HG02763 (cell line): Measurements from ENCODE around the gene LCORL.
"Not testable (repeated sequence)": the region's sequence is repeated elsewhere in the genome, so short reads cannot be mapped to it uniquely, and the experiment has no call there.

ENCODE experiments used
- ATAC-seq: cut with Tn5 transposase; IDR thresholded peaks from one replicate; pipeline ENCODE4 v1.9.1; 2021; ENCODE audit warnings: mild to moderate bottlenecking, moderate library complexity; ENCODE audit not compliant: unreplicated experiment

Gene LCORL

DNA sequence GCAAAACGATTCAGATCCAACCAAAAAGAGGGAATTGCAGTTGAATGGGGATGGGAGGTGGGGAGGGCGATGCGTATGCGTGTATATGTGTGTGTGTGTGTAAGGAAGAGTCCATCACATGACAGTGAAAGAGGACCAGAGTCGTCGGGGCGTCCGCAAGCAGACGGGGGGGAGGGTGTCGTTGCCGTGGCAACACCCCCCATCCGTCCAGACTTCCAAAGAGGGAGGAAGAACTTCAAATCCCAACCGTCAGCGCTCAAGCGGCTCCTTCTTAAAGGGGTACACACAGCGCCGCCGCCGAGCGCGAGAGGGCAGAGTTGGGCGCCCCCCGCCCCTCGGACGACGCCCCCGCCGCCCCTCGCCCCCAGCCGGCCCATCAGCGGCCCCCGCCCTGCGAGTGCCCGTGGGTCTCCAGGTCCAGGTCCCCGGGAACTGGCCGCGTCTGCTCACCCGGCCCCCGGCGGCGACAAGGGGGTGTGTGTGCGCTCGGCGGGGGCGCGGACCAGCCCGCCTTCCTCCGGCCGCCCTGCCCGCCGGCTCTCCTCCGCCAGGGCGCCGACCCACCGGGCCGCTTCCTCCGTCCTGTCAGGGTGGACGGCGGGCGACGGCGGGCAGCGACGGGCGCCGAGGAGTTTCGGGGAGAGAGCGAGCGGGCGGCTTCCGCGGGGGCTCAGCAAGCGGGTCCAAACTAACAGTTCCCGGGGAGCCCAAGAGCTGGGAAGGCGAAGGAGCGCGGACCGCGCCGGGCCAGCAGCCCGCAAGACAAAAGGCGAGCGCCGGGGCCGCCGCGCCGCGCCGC lies 685 bp downstream of the LCORL start:
- peak; percentile 13 for ATAC-seq

DNA sequence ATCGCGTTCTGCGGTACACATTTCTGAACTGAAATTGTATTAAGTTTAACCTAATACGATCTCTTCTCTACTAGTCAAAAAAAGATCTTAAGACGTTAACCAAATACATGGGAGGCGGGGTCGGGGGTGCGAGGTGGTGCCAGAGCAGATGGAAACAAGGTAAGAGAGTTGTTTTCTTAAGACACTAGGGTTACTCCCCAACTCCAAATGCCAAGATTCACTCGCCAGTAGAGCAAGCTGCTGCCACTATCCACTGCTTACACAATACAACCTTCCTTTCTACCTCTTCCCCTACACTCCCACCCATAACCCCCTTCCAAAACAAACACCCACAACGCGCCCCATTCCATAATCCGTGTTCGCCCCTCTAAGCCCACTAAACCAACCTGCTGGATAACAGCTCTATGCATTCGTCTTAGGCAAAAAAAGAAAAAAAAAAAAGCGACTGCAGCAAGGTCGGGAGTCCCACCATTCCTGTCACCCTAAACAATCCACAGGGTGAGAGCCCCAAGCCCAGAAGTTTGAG lies 1.3 kb downstream of the LCORL start:
- ATAC-seq: no peak

DNA sequence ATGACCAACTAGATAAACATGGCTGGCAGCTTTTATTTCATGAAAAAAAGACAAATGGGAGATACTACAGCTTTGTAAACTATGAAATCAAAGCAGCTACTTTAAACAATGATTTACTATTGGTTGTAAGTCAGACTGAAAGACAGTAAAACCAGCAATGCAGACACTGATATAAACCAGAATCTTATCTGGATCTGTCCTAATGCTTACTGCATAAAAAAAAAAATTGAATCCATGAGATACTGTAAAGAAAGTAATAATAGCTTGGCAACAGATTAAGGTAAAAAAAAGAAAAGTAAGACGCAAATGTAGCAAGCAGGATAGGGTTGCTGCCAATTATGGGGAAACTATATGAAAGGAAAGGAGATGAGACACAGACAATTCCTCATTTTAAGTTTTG lies 7.3 kb downstream of the LCORL start:
- ATAC-seq: no peak

DNA sequence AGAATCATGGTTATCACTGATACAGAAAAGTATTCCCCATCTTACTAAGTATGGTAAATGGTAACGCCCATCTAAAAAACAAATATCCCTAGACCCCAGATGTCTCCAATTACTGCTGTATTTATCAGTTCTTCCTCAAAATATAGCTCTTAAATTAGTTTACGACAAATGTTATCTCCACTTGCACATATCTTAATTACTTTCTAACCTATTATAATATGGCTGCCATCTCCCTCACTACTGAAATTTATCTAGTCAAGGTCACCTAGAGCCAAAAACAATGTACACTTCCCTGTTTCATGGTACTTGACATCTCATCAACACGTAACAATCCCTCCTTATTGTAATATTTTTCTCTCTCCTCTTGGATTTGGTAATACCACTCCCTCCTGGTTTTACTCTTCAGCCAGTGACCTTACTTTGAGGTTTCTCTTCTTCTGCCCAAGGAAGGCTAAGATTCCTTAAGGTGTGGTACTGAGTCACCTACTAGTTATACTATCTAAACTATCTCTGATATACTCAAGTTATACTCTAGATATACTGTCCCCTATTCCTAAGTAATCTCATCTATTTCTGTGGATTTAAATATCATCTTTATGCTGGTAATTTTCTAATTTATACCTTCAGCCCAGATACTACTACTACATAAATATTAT lies 8.6 kb downstream of the LCORL start:
- ATAC-seq: no peak

DNA sequence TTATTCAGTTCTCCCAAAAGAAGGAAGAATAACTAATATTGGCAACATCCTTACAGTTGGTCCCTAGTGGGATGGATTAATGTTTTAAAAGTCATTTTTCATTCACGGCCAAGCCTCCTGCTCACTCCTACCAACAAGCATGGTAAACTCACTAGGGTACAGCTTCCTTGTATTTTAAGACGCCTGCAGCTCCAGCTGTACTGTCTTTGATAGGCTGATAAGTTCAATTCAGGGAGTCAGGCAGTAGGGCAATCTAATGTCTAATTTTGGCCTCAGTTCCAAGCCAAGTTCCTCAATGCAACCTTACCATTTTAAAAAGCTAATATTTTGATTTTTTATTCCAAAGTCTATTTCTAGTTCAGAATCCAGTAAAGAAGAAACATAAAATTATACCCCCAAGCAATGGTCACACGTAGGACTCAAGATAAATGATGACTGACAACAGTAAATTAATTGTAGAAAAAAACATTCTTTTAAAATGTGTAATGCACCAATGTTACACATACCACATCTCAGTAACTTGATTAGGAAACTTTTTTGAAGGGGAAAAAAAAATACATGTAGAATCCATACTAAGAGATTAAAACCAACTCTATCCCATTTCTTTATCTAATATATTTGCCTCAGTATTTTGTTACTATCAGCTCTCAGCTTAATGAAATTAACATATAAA lies 9.3 kb downstream of the LCORL start:
- no peak for ATAC-seq

DNA sequence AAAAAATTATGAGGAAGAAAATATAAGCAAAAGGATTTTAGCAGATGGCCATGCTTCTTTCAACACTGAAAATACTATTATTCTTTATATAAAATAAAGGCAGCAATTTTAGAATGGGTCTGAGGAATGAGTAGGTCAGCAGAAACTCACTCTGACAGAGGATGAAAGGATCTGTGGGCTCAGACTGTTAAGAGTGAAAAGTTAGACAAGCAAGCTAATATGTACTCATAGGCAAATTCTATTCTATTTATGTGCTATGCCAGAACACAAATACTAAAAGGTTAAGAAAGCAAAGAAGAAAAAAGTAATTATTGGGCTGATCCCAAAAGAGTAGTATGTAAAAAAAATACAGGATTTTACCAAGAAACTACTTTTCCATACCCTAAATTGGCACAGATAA lies 13.9 kb downstream of the LCORL start:
- no peak for ATAC-seq

DNA sequence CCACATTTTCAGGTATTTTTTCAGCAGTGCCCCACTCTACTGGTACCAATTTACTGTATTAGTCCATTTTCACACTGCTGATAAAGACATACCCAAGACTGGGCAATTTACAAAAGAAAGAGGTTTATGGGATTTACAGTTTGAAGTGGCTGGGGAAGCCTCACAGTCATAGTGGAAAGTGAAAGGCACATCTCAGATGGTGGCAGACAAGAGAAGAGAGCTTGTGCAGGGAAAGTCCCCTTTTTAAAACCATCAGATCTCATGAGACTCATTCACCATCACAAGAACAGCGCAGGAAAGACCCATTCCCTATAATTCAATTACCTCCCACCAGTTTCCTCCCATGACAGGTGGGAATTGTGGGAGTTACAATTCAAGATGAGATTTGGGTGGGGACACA lies 15.1 kb downstream of the LCORL start:
- not testable (repeated sequence) for ATAC-seq

DNA sequence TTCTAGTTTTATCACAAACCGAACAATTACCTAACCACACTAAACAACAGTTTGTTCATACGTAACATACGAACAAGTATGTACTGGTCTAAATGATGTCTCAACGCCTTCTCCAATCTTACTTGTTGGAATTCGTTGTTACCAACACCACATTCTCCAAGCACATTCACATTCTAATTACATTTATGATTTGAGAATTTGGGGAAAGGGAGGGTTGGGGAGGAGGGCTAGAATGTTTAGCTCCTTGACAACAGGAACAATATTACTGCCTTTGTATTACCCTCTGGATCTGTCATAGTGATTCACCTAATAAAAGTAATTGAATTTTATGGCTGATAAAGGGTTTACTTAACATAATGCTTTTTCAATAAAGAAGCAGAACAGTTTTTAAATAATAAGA lies 24.4 kb downstream of the LCORL start:
- ATAC-seq: no peak

DNA sequence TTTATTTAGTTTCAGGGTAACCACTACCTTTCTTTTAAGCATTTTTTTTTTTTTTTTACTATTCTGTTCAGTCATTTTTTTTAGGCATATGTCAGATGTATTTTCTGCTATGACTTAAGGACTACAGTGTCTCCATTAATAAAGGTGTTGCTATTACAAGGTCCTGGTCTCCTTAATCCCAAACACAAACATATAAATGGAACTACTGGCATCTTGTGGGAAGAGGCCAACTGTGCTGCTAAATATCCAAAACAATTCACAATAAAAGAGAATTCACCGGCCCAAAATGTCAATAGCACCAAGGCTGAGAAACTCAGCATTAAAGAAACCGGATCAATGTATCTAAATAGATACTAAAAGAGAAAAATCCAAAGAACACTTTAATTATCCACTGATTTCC lies 26.4 kb downstream of the LCORL start:
- ATAC-seq: no peak

DNA sequence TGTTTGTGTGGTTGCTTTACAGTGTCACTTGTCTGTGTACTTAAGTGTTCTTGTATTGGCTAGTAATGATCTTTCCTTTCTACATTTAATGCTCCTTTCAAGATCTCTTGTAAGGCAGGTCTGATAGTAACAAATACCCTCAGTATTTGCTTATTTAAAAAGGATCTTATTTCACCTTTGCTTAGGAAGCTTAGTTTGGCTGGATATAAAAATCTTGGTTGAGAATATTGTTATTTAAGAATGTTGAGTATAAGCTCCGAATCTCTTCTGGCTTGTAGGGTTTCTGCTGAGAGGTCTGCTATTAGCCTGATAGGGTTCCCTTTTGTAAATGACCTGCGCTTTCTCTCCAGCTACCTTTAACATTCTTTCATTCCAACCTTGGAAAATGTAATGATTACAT lies 35.7 kb downstream of the LCORL start:
- no peak for ATAC-seq

DNA sequence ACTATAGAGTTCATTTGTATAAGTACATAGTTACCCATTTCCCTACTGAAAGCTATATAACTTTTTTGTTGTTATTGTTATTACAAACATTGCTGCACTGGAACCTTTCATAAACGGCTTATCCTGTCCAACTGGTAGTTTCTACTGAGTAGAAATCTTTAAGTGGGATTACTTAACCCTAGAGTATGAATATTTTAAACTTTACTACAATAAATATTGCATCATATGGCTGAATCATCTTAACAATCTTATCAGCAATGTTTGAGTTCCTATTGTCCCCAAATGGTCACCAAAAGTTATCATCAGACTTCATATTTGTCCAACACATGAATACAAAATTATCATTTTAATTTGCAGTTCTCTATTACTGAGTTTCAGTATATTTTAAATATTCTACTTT lies 40.5 kb downstream of the LCORL start:
- ATAC-seq: no peak

DNA sequence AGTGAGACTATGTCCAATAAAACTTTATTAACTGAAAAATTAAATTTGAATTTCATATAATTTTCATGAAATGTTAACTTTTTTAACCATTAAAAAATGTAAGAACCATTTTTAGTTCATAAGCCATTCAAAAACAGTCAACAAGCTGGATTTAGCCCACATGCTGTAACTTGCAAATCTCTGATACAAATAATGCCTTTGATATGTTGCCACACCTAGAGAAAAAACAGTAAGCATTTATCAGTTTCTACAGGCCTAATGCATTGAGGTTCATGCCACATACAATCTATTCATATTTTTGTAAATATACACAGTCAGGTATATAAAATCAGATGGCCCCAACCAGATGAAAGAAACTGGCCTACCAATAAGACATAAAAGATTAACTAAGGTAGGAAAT lies 52.8 kb downstream of the LCORL start:
- ATAC-seq: no peak

DNA sequence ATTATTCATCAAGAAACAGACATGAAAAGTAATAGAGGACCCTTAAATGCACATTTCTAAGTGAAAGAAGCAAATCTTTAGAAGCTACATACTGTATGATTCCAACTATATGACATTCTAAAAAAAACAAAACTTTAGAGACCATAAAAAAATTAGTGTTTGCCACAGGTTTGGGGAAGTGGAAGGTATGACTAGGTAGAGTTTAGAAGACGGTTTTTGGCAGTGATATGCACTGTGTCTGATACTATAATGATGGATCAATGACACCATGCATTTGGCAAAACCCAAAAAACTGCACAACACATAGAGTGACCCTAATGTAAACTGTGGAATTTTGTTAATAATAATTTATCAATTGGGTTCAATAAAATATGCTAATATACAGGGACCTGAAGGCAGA lies 54.5 kb downstream of the LCORL start:
- ATAC-seq: no peak

DNA sequence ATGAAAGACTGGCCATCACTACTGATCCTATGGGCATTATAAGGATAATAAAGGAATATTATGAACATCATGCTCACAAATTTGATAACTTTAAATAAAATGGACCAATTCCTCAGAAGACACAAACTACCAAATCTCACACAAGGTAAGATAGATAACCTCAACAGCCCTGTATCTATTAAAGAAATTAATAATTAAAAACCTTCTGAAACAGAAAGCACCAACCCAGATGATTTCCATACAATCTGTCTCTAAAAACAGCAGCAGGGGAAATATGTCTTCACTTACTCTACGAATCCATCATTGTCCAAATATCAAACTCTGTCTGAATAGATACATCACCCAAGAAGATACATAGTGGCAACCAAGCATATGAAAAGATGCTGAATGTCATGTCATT lies 55.2 kb downstream of the LCORL start:
- no peak for ATAC-seq

DNA sequence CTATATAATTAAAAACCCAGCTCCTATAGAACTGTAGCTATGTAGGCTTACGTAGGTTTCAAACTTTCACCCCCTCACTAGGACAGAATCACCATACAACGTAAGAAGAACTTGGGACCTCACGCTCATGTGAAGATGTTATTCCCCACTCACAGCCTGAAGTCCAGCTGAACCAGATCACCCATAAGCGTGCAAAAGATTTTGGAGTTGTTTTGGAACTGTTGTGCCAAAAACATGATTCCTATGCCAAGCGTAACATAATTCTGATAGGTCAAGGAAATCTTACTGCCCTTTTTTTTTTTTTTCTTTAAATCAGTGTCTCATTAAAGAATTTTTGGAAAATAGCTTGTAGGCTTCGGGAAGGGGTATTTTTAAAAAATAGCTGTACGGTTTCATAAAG lies 57.0 kb downstream of the LCORL start:
- no peak for ATAC-seq

DNA sequence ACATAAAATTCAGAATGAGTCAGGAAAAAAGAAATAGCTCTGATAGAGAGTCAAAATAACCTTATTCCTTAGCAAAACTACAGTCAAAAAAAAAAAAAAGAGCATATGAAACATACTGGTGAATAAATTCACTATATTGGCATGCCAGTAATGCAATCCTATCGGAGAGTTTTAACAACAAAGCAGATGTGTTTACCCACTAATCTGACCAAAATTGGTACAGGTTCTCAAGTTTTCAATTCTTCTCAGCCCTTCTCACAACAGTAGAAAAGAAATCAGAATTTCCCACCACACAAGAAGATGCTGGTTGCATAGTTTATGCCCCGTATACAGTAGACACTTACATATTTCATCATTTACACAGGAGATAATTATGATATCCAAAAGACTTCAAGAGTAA lies 59.4 kb downstream of the LCORL start:
- ATAC-seq: no peak

DNA sequence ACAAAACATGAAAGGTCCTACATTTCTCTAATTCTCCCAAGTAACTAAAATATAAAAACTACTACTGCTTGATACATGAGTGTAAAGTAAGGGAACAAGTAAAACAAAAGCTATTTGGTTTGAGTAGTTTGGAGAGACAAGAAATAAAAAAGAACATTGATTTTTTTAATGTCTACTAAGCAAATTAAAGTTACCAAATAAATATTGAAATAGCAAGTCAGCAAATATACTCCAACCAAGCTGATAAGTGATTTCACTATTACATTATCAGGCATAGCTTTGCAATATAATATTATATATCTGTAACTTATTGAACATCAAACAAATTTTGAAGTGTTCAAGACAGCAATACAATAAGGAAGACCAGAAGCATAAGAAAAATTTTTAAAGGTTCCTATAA lies 60.3 kb downstream of the LCORL start:
- ATAC-seq: no peak

DNA sequence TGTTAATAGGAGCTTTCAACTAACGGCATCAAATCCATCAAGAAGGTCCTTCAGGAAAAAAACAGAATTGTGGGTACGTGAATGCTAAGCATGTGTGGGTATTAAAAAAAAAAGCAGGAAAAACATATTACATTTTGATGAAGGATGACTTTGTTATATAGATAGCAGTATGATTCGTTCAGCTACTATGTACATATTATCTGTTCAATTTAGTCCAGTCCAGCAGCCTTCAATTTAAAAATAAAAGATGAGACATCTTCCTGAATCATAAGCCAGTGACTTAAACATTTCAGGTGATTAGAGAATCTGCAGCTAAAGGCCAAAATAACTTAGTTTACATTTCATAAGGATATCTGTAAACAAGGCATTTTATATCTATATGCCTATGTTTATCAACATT lies 63.4 kb downstream of the LCORL start:
- ATAC-seq: no peak

DNA sequence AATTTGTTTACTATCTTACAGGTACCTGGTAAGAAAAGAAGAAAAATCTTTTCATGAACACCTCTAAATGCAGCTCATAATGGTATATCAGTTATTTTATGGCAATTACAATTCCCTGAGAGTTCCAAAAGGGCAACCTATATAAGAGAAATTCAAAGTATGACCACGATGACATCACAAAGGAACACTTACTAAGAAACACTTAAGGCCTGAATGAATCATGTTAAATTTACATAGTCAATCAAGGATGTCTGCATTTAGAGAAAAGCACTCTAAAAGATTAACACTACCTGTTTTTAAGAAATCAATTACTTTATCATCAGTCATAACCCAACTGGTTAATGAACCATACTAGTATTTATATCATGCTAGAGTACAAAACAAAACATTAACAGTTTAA lies 63.9 kb downstream of the LCORL start:
- ATAC-seq: no peak

DNA sequence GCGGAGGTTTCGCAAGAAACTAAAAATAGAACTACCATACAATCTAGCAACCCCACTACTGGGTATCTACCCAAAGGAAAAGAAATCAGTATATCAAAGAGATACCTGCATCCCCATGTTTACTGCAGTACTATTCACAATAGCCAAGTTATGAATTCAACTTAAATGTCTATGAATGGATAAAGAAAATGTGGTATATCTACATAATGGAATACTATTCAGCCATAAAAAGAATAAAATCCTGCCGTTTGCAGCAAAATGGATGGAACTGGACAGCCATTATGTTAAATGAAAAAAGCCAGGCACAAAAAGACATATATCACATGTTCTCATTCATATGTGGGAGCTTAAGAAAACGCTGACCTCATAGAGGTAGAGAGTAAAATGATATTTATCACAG lies 65.3 kb downstream of the LCORL start:
- ATAC-seq: no peak

DNA sequence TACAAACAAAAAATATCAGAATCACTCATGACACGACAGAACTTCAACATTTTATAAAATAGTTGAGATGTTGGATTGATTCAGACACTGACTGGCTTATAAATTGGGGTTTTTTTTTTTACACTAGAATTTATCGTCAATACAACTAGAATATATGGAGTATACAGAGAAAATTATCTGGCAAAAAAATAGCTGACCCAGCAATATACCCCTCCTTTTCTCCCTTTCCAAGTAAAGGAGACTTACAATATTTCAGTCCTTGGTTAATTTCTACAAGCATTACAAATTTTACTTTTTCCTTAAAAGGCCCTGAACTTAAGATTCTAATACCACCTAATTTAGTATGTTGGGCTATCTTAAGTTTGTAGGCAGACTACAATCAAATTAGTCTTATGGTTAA lies 76.3 kb downstream of the LCORL start:
- ATAC-seq: no peak

DNA sequence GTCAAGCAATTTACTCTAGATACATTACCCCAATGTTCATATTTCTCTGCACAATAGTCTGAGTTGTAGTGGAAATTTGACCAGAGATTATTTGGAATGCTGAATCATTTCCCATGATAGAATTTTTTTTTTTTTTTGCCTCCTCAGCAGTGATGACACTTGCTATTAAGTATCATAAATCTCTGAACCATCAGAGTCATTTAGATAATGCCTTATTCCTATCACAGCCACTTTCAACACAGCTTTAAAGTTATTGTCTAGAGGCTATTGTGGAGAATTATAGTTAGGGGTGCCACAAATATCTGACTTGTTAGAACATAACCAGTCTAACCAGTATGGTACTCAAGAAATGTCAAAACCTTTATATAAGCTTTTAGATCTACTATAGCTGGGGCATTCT lies 79.8 kb downstream of the LCORL start:
- no peak for ATAC-seq
